GM23248 (cell line): ENCODE data around the gene WTIP. TPM values are rescaled to one million over a fixed set of nuclear protein-coding genes. Genes with fewer than 3 reads are reported as not detected.

Experiments
- DNase-seq: peaks from one replicate; pipeline ENCODE4 v3.0.0-alpha.2; 2015
- H2AFZ ChIP-seq: fragments of 200-600 bp; sonication (generic); 2 replicates; pipeline ENCODE4 v1.6.1; 2016; ENCODE audit warnings: antibody characterized with exemption
- H3F3A ChIP-seq: fragments of 200-600 bp; sonication (generic); 2 replicates; pipeline ENCODE4 v1.6.1; 2016; ENCODE audit warnings: mild to moderate bottlenecking, antibody characterized with exemption, mixed run types; ENCODE audit not compliant: insufficient read depth
- H3K27ac ChIP-seq: fragments of 200-600 bp; sonication (generic); 2 replicates; pipeline ENCODE4 v1.5.1; 2016; ENCODE audit warnings: mild to moderate bottlenecking
- H3K27me3 ChIP-seq: fragments of 200-600 bp; sonication (generic); replicated peaks from 2 replicates; pipeline ENCODE4 v1.6.1; 2016; ENCODE audit warnings: mild to moderate bottlenecking; ENCODE audit not compliant: insufficient read depth
- H3K36me3 ChIP-seq: fragments of 200-600 bp; sonication (generic); 2 replicates; pipeline ENCODE4 v1.6.1; 2016; ENCODE audit warnings: low read depth, mild to moderate bottlenecking
- H3K4me1 ChIP-seq: fragments of 200-600 bp; sonication (generic); 2 replicates; pipeline ENCODE4 v1.6.1; 2016; ENCODE audit warnings: mild to moderate bottlenecking; ENCODE audit not compliant: insufficient read depth
- H3K4me2 ChIP-seq: fragments of 200-600 bp; sonication (generic); one replicate; pipeline ENCODE4 v1.6.1; 2016; ENCODE audit warnings: mild to moderate bottlenecking; ENCODE audit not compliant: unreplicated experiment
- H3K4me3 ChIP-seq: fragments of 200-600 bp; sonication (generic); 2 replicates; pipeline ENCODE4 v1.5.1; 2016; ENCODE audit warnings: mild to moderate bottlenecking
- H3K79me2 ChIP-seq: fragments of 200-600 bp; sonication (generic); 2 replicates; pipeline ENCODE4 v1.6.1; 2016; ENCODE audit warnings: mild to moderate bottlenecking; ENCODE audit not compliant: insufficient read depth
- H3K9ac ChIP-seq: fragments of 200-600 bp; sonication (generic); 2 replicates; pipeline ENCODE4 v1.6.1; 2016; ENCODE audit warnings: mild to moderate bottlenecking
- H3K9me2 ChIP-seq: fragments of 200-600 bp; sonication (generic); 2 replicates; pipeline ENCODE4 v1.6.1; 2016; ENCODE audit warnings: mixed run types, mild to moderate bottlenecking, moderate library complexity; ENCODE audit not compliant: insufficient read depth
- H3K9me3 ChIP-seq: fragments of 200-600 bp; sonication (generic); one replicate; pipeline ENCODE4 v1.6.1; 2017; ENCODE audit warnings: low read depth
- H4K20me1 ChIP-seq: fragments of 200-600 bp; sonication (generic); 2 replicates; pipeline ENCODE4 v1.6.0; 2016; ENCODE audit not compliant: insufficient read depth
- EZH2 ChIP-seq: fragments of 200-600 bp; sonication (generic); IDR thresholded peaks from 2 replicates; pipeline ENCODE4 v1.6.1; 2018; ENCODE audit warnings: antibody characterized with exemption, mild to moderate bottlenecking; ENCODE audit not compliant: insufficient read depth, poor library complexity, severe bottlenecking
- EZH2phosphoT487 ChIP-seq: fragments of 200-600 bp; sonication (generic); IDR thresholded peaks from 2 replicates; pipeline ENCODE4 v1.6.1; 2018; ENCODE audit warnings: antibody characterized with exemption, moderate library complexity, mild to moderate bottlenecking, low read depth; ENCODE audit not compliant: insufficient read depth
- WGBS, 2 experiments: methylation state at CpG; one replicate each; pipeline ENCODE4 v1.1.6; 2015 to 2017; ENCODE audit warnings: low lambda C conversion rate in 2 of 2, low coverage in 1 of 2; ENCODE audit errors: missing lambda C conversion rate in 2 of 2; 5-methylcytosine and 5-hydroxymethylcytosine counted together
- in situ Hi-C: fragments of 300-500 bp; cut with MboI; formaldehyde crosslinking; loops from 2 replicates; pipeline ENCODE4 v1.15.0; 2020
- polyA plus RNA-seq: library from polyadenylated mRNA; unstranded; fragments of >200 nt; fragmentation: Nextera tagmentation; extraction: Ambion mirVana; gene quantifications from 2 replicates; pipeline ENCODE4 v1.2.1, GENCODE V29; 2016
- total RNA-seq: library from RNA; depleted of rRNA; stranded (reverse); fragments of >200 nt; shearing (Covaris generic); gene quantifications from 2 replicates; pipeline ENCODE4 v1.2.3, GENCODE V29; 2014; rRNA removed

The WTIP gene
- total and polyA plus RNA-seq, 2 experiments from 2014 or later, result 2.2 to 35.2 TPM

DNA sequence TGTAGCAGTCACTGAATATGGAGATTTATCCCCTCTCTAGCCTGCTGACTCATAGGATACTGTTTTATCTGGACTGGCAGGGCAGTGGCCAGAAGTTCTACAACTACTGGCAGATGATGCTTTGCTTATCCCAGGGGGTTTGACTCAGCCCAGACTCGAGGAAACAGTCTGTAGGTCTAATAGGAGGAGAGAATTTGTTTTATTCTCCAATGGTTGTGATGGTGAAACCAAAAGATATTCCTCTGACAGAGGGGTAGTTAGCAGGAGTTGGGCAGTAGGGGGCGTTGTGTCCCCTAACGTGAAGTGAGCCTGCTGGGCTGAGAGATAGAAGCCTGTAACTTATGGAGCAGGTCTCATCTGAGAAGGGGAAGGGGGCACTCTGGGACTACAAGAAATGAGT is 74.9 kb downstream of the WTIP start:
- DNase-seq, result peak; percentile 66
- no peaks in the 10 kb centered on the region for H3K9me2 ChIP-seq
- no peaks in the 10 kb centered on the region for H3K79me2 ChIP-seq
- no peak overlapping the region for H2AFZ ChIP-seq
- H3K4me1 ChIP-seq, result no peaks in the 10 kb centered on the region
- no peaks in the 10 kb centered on the region for H4K20me1 ChIP-seq
- 1 to 3% methylated on average over 3 of the region's 3 CpGs for WGBS, 2 experiments
- no peak overlapping the region for H3K4me3 ChIP-seq
- no peak overlapping the region for H3K4me2 ChIP-seq
- H3K9ac ChIP-seq, result no peak overlapping the region
- TF ChIP-seq EZH2phosphoT487 (no peak), EZH2 (no peak)
- H3F3A ChIP-seq, result no peaks in the 10 kb centered on the region
- H3K9me3 ChIP-seq, result no peaks in the 10 kb centered on the region
- no peaks in the 10 kb centered on the region for H3K36me3 ChIP-seq
- in situ Hi-C loops, result no loop called here
- H3K27me3 ChIP-seq, result peaks cover 9% of the 10 kb centered on the region; the same call in 1 of the 2 replicates
- no peak overlapping the region for H3K27ac ChIP-seq

DNA sequence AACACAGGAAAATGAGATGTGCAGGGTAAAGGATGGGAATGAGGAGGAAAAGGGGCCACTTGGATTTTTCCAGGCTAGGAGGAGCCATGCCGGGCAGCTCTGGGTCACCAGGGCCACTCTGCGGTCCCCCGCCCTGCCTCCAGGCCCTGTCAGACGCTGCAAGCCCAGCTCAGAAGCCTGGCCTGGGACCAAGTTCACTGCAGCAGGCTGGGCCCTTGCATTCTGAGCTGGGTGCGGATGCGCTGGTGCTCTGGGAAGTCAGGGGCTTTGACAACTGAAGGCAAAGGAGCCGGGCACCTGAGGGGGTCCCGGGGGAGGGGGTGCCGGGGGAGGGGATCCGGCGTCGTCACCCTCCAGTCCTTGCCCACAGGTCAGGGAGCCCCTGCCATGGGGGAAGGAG is 77.5 kb downstream of the WTIP start:
- TF ChIP-seq EZH2, result no peak
- TF ChIP-seq EZH2phosphoT487, result no peak
- Histone ChIP-seq H3F3A (no peaks in the 10 kb centered on the region), H3K27ac (no peak overlapping the region), H3K9ac (no peak overlapping the region), H3K79me2 (no peaks in the 10 kb centered on the region), H4K20me1 (no peaks in the 10 kb centered on the region), H3K27me3 (peaks cover 6% of the 10 kb centered on the region; the same call in 1 of the 2 replicates), H3K9me3 (no peaks in the 10 kb centered on the region), H2AFZ (no peak overlapping the region), H3K4me2 (no peak overlapping the region), H3K9me2 (no peaks in the 10 kb centered on the region), H3K4me3 (no peak overlapping the region), H3K36me3 (no peaks in the 10 kb centered on the region), H3K4me1 (no peaks in the 10 kb centered on the region)
- WGBS, 2 experiments, result 39 to 57% methylated on average over 8 to 10 of the region's 12 CpGs
- DNase-seq, result no peak
- in situ Hi-C loops, result no loop called here

DNA sequence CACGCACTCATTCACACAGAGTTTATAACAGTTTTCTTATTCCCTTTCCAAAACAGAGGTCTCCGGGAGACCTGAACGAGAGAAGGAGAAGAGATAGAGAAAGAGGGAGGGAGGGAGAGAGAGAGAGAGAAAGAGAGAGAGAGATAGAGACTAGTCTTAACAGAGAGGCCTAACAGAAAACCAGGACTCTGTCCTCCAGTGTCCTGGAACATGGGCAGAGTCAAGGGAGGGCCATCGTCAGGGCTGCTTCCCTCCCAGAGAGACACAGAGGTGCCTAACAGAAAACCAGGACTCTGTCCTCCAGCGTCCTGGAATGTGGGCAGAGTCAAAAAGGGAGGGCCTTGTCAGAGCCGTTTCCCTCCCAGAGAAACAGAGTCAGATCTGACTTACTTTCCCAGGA is 78.7 kb downstream of the WTIP start:
- Histone ChIP-seq H3F3A (no peaks in the 10 kb centered on the region), H2AFZ (no peak overlapping the region), H3K4me3 (no peak overlapping the region), H3K36me3 (no peaks in the 10 kb centered on the region), H3K27ac (no peak overlapping the region), H3K27me3 (no peaks in the 10 kb centered on the region), H3K9me2 (no peaks in the 10 kb centered on the region), H3K4me1 (no peaks in the 10 kb centered on the region), H3K79me2 (no peaks in the 10 kb centered on the region), H3K9me3 (no peaks in the 10 kb centered on the region), H4K20me1 (no peaks in the 10 kb centered on the region), H3K4me2 (no peak overlapping the region), H3K9ac (no peak overlapping the region)
- in situ Hi-C loops, result no loop called here
- no peak for DNase-seq
- TF ChIP-seq EZH2 (no peak), EZH2phosphoT487 (no peak)
- 32 to 33% methylated on average over 6 of the region's 6 CpGs for WGBS, 2 experiments

Other genes starting within 250 kb of the WTIP start
- gene GARRE1, start 227.2 kb upstream of the WTIP start, total RNA-seq, result 18.0 and 19.0 TPM in 2 replicates
- 10.9 and 12.1 TPM in 2 replicates for gene GARRE1, start 227.2 kb upstream of the WTIP start, polyA plus RNA-seq
- gene GPI, start 116.6 kb upstream of the WTIP start, total RNA-seq, result 196 and 226 TPM in 2 replicates
- gene GPI, start 116.6 kb upstream of the WTIP start, polyA plus RNA-seq, result 299 and 315 TPM in 2 replicates
- 7.1 and 13.4 TPM in 2 replicates for gene PDCD2L, start 77.4 kb upstream of the WTIP start, total RNA-seq
- gene PDCD2L, start 77.4 kb upstream of the WTIP start, polyA plus RNA-seq, result 5.4 and 7.4 TPM in 2 replicates
- 90.7 and 111 TPM in 2 replicates for gene UBA2, start 53.4 kb upstream of the WTIP start, total RNA-seq
- 79.1 and 93.1 TPM in 2 replicates for gene UBA2, start 53.4 kb upstream of the WTIP start, polyA plus RNA-seq
- gene SCGB2B2, start 195.4 kb downstream of the WTIP start, total RNA-seq, result not detected in 2 replicates
- not detected in 2 replicates for gene SCGB2B2, start 195.4 kb downstream of the WTIP start, polyA plus RNA-seq
- 18.4 and 23.9 TPM in 2 replicates for gene ZNF302, start 195.9 kb downstream of the WTIP start, total RNA-seq
- gene ZNF302, start 195.9 kb downstream of the WTIP start, polyA plus RNA-seq, result 20.5 and 23.9 TPM in 2 replicates